HepG2 (cell line): ENCODE results near the gene HIRA. TPM values are rescaled to one million over a fixed set of nuclear protein-coding genes. Genes with fewer than 3 reads are reported as not detected.

Experiments
- ATAC-seq: fragments of 200-7000 bp; cut with Tn5 transposase; 3 replicates; pipeline ENCODE4 v1.9.1; 2020; ENCODE audit warnings: mild to moderate bottlenecking, moderate library complexity
- BruUV-seq: library from RNA; stranded (reverse); fragments of 400-500 nt; replicated peaks from 2 replicates; lab custom pipeline; 2021; lab: Mats Ljungman, UMichigan
- CTCF ChIA-PET: fragments of 300-600 bp; formaldehyde crosslinking; extraction: SDS; loops from one replicate; lab custom pipeline; 2021; ENCODE audit warnings: low total read pairs, inconsistent platforms, low intra/inter-chr PET ratio; lab: Yijun Ruan, JAX
- POLR2A ChIA-PET: fragments of 350-600 bp; sonication (Branson Sonifier 250); formaldehyde crosslinking; loops from one replicate; lab custom pipeline; 2020; ENCODE audit warnings: antibody characterized with exemption, inconsistent platforms; lab: Yijun Ruan, JAX
- DNase-seq: peaks from one replicate; pipeline ENCODE4 v3.0.0-alpha.2; 2015; ENCODE audit warnings: low spot score
- FAIRE-seq: peaks from 3 replicates; lab custom pipeline; 2011; peaks lifted over from hg19 to GRCh38; lab: Jason Lieb, UNC
- H2AFZ ChIP-seq: one replicate; pipeline ENCODE4 v1.6.1; 2011; ENCODE audit warnings: low read length, inconsistent platforms
- H3K27ac ChIP-seq: fragments of 300-600 bp; 3 replicates; pipeline ENCODE4 v1.8.0; 2011; ENCODE audit warnings: mixed run types, mild to moderate bottlenecking, mixed read lengths, low read length, inconsistent platforms; ENCODE audit not compliant: insufficient read depth; ENCODE audit errors: extremely low read length
- H3K27me3 ChIP-seq, 2 experiments: fragments of 200-600 bp in 1 of 2; 2 replicates in 1 of 2; 3 replicates in 1 of 2; pipeline versions ENCODE4 v1.6.0 to v1.8.0; 2011; ENCODE audit warnings: low read length in 2 of 2, mild to moderate bottlenecking in 2 of 2, moderate library complexity in 2 of 2, inconsistent platforms in 1 of 2; ENCODE audit not compliant: insufficient read depth in 2 of 2, control insufficient read depth in 1 of 2
- H3K36me3 ChIP-seq, 2 experiments: fragments of 200-600 bp in 1 of 2; replicated peaks in 1 of 2; 2 replicates in 1 of 2; 3 replicates in 1 of 2; pipeline versions ENCODE4 v1.5.1 to v1.8.0; 2011; ENCODE audit warnings: low read length in 2 of 2, inconsistent platforms in 1 of 2; ENCODE audit not compliant: insufficient read depth in 2 of 2, control insufficient read depth in 1 of 2
- H3K4me1 ChIP-seq: 2 replicates; pipeline ENCODE4 v1.5.1; 2012; ENCODE audit warnings: low read length, inconsistent platforms; ENCODE audit not compliant: insufficient read depth
- H3K4me2 ChIP-seq: 2 replicates; pipeline ENCODE4 v1.6.0; 2011; ENCODE audit warnings: low read depth, low read length, inconsistent platforms
- H3K4me3 ChIP-seq, 3 experiments: fragments of 200-600 bp in 1 of 3; sonication (generic), shearing (Covaris generic) in 1 of 3; replicated peaks in 1 of 3; 2 replicates each; pipeline ENCODE4 v1.5.1; 2011 to 2016; ENCODE audit warnings: low read length in 3 of 3, inconsistent platforms in 2 of 3, low read depth in 2 of 3, mild to moderate bottlenecking in 2 of 3, control low read depth in 1 of 3, mixed read lengths in 1 of 3; ENCODE audit not compliant: insufficient read depth in 1 of 3
- H3K79me2 ChIP-seq: one replicate; pipeline ENCODE4 v1.6.1; 2011; ENCODE audit warnings: low read length, inconsistent platforms; ENCODE audit not compliant: insufficient read depth
- H3K9ac ChIP-seq: 2 replicates; pipeline ENCODE4 v1.6.0; 2011; ENCODE audit warnings: mild to moderate bottlenecking, low read depth, low read length, inconsistent platforms; ENCODE audit not compliant: insufficient read depth
- H3K9me3 ChIP-seq: 2 replicates; pipeline ENCODE4 v1.5.1; 2012; ENCODE audit warnings: mild to moderate bottlenecking, low read length
- H4K20me1 ChIP-seq: 2 replicates; pipeline ENCODE4 v1.6.0; 2011; ENCODE audit warnings: inconsistent platforms, mild to moderate bottlenecking, low read length, moderate library complexity; ENCODE audit not compliant: insufficient read depth
- CHD4 ChIP-seq: fragments of 200-600 bp; sonication (generic); IDR thresholded peaks from 2 replicates; pipeline ENCODE4 v1.7.0; 2017; ENCODE audit warnings: mild to moderate bottlenecking, low read length, borderline replicate concordance
- NFE2L1 ChIP-seq: sonication (generic); formaldehyde crosslinking; IDR thresholded peaks from 2 replicates; pipeline ENCODE4 v1.4.0; 2020; ENCODE audit warnings: missing genetic modification reagents, mild to moderate bottlenecking, borderline replicate concordance
- ZFP36 ChIP-seq: fragments of 150-350 bp; IDR thresholded peaks from 2 replicates; pipeline ENCODE4 v1.6.1; 2018; ENCODE audit warnings: borderline replicate concordance, low read length, low read depth; ENCODE audit not compliant: partially characterized antibody
- ZNF567 ChIP-seq: sonication (generic); formaldehyde crosslinking; IDR thresholded peaks from 2 replicates; pipeline ENCODE4 v1.8.1; 2023; ENCODE audit warnings: mild to moderate bottlenecking, missing genetic modification reagents, borderline replicate concordance
- WGBS: methylation state at CpG from one replicate; pipeline ENCODE4 v1.1.6; 2017; ENCODE audit warnings: low lambda C conversion rate; 5-methylcytosine and 5-hydroxymethylcytosine counted together
- in situ Hi-C: cut with HindIII; loops from 2 replicates; pipeline ENCODE4 v1.10.0; 2017; ENCODE audit warnings: low pct_unique_long_range_greater_than_20kb; ENCODE audit not compliant: extremely low pct_ligation_motif_present
- intact Hi-C: fragments of 100-400 bp; cut with micrococcal nuclease; formaldehyde crosslinking; loops from one replicate; pipeline ENCODE4 v1.10.0; 2022; ENCODE audit not compliant: unreplicated experiment
- polyA plus RNA-seq, 8 experiments: library from polyadenylated mRNA; depleted of rRNA in 3 of 8; stranded (reverse) in 7 of 8; unstranded in 1 of 8; fragments of >200 nt; fragmentation: Illumina TruSeq in 4 of 8; extraction: Trizol in 4 of 8; gene quantifications; 2 replicates each; pipeline versions ENCODE4 v1.2.1 to v1.2.3, GENCODE V29; 2011 to 2016; ENCODE audit warnings: low read depth in 4 of 8, missing spikeins in 1 of 8, mixed read lengths in 1 of 8; ENCODE audit not compliant: insufficient read depth in 1 of 8
- total RNA-seq, 5 experiments: library from RNA; depleted of rRNA; stranded (reverse); fragments of >200 nt; fragmentation: Illumina TruSeq; extraction: Trizol; gene quantifications; 2 replicates each; pipeline ENCODE4 v1.2.3, GENCODE V29; 2016; ENCODE audit warnings: low read depth in 1 of 5
- TF ChIP-seq, protein P1 (sequence below): IDR thresholded peaks from 2 replicates; pipeline ENCODE4 v1.6.1; 2016
- TF ChIP-seq, protein P2 (sequence below): sonication (generic); formaldehyde crosslinking; IDR thresholded peaks from 2 replicates; pipeline ENCODE4 v1.9.0; 2021; ENCODE audit warnings: missing genetic modification reagents, borderline replicate concordance
- TF ChIP-seq, protein P3 (sequence below): sonication (generic); formaldehyde crosslinking; conservative IDR thresholded peaks from 2 replicates; pipeline ENCODE4 v1.8.0; 2022; ENCODE audit warnings: low read depth, missing genetic modification reagents

Gene HIRA
- total and polyA plus RNA-seq, 2 of the 13 experiments (the other 11 are each of a cell fraction or from before 2014, with no cell fraction given): 21.5 to 29.2 TPM

DNA sequence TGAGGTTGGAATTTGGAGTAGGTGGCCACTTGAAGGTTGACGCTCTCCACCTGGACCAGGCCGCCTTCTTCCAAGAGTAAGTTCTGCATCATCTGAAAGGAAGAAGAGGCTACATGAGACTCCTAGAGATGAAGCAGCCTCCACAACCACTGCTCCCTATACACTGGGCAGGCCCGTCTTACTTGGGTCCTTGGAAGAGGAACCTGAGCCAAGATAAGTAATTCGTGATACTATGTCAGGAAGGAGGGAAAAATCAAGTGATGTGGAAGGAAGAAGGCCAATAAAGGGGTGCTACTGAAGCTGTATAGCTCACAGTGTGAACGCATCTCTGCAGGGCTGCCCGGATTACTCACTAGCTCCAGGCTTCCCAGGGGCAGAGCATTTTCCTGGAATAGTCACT is 36.4 kb upstream of the HIRA start:
- no TSS peak for BruUV-seq
- H3K27me3 ChIP-seq: no peaks in the 10 kb centered on the region
- H3K4me2 ChIP-seq: no peak overlapping the region
- no peak for TF ChIP-seq CHD4
- TF ChIP-seq, protein P1, sequence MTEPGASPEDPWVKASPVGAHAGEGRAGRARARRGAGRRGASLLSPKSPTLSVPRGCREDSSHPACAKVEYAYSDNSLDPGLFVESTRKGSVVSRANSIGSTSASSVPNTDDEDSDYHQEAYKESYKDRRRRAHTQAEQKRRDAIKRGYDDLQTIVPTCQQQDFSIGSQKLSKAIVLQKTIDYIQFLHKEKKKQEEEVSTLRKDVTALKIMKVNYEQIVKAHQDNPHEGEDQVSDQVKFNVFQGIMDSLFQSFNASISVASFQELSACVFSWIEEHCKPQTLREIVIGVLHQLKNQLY (CRISPR knock-in tag): no peak
- TF ChIP-seq, protein P2, sequence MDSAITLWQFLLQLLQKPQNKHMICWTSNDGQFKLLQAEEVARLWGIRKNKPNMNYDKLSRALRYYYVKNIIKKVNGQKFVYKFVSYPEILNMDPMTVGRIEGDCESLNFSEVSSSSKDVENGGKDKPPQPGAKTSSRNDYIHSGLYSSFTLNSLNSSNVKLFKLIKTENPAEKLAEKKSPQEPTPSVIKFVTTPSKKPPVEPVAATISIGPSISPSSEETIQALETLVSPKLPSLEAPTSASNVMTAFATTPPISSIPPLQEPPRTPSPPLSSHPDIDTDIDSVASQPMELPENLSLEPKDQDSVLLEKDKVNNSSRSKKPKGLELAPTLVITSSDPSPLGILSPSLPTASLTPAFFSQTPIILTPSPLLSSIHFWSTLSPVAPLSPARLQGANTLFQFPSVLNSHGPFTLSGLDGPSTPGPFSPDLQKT (CRISPR knock-in tag): no peak
- TF ChIP-seq ZFP36: no peak
- TF ChIP-seq NFE2L1 (CRISPR knock-in tag): no peak
- TF ChIP-seq, protein P3, sequence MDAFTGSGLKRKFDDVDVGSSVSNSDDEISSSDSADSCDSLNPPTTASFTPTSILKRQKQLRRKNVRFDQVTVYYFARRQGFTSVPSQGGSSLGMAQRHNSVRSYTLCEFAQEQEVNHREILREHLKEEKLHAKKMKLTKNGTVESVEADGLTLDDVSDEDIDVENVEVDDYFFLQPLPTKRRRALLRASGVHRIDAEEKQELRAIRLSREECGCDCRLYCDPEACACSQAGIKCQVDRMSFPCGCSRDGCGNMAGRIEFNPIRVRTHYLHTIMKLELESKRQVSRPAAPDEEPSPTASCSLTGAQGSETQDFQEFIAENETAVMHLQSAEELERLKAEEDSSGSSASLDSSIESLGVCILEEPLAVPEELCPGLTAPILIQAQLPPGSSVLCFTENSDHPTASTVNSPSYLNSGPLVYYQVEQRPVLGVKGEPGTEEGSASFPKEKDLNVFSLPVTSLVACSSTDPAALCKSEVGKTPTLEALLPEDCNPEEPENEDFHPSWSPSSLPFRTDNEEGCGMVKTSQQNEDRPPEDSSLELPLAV: no peak
- no peak for TF ChIP-seq ZNF567 (CRISPR knock-in tag)
- no peaks in the 10 kb centered on the region for H4K20me1 ChIP-seq
- no peak overlapping the region for H3K9ac ChIP-seq
- no peak overlapping the region for H3K27ac ChIP-seq
- no peaks in the 10 kb centered on the region for H3K9me3 ChIP-seq
- WGBS: 96% methylated on average over 6 of the region's 6 CpGs
- POLR2A ChIA-PET: no interaction called here
- H3K79me2 ChIP-seq: no peaks in the 10 kb centered on the region
- ATAC-seq: no peak
- DNase-seq: no peak
- CTCF ChIA-PET: no interaction called here
- no peaks in the 10 kb centered on the region for H3K4me1 ChIP-seq
- in situ Hi-C loops (no loop called here), intact Hi-C loops (no loop called here)
- peaks cover 36 to 93% of the 10 kb centered on the region in 2 experiments for H3K36me3 ChIP-seq
- FAIRE-seq: no peak
- H3K4me3 ChIP-seq: no peak overlapping the region
- no peak overlapping the region for H2AFZ ChIP-seq
